ENCODE results near the gene SH3BGR. TPM values are rescaled to one million over a fixed set of nuclear protein-coding genes. Genes with fewer than 3 reads are reported as not detected.

The SH3BGR gene
- total and polyA plus RNA-seq, 12 donors: 87.8 to 243 (median 144) TPM

- WGBS, 2 donors: 75 to 77% methylated on average over 7 of the region's 7 CpGs
- Histone ChIP-seq H3K4me1 (peaks cover 0 to 9% (median 0%) of the 10 kb centered on the region in 9 donors), H3K27ac (no peak overlapping the region), H3K9me3 (no peaks in the 10 kb centered on the region), H3K4me3 (no peak overlapping the region), H3K27me3 (no peaks in the 10 kb centered on the region), H3K36me3 (peaks cover 0 to 11% (median 0%) of the 10 kb centered on the region in 9 donors)
- no peak for DNase-seq
- no peak for TF ChIP-seq CTCF (IDR thresholded peaks at IDR 0.05)
- intact Hi-C loops (cut with DNase I): no loop called here
- peak in 3 of 8 donors; percentile 25 to 49 (median 44) for ATAC-seq
Measured at GRCh38 chr21:39502631-39503030, 50.9 kb downstream of the SH3BGR start.

GRCh38 chr21:39503123-39503762 lies 51.5 kb downstream of the SH3BGR start:
- ATAC-seq: no peak
- H3K27ac ChIP-seq: no peak overlapping the region
- intact Hi-C loops (cut with DNase I): no loop called here

GRCh38 chr21:39504230-39504629 lies 52.5 kb downstream of the SH3BGR start:
- no peaks in the 10 kb centered on the region for H3K27me3 ChIP-seq
- ATAC-seq (peak in 2 of 8 donors; percentile 33 to 40), DNase-seq (no peak)
- intact Hi-C loops (cut with DNase I): no loop called here
- peaks cover 0 to 11% (median 0%) of the 10 kb centered on the region in 9 donors for H3K36me3 ChIP-seq
- WGBS, 2 donors: 59 to 60% methylated on average over 6 of the region's 6 CpGs
- H3K4me3 ChIP-seq: no peak overlapping the region
- no peaks in the 10 kb centered on the region for H3K9me3 ChIP-seq
- H3K4me1 ChIP-seq: peaks cover 0 to 9% (median 0%) of the 10 kb centered on the region in 9 donors
- H3K27ac ChIP-seq: no peak overlapping the region
- no peak for TF ChIP-seq CTCF (IDR thresholded peaks at IDR 0.05)

More at GRCh38 chr21:39503123-39503762, 51.5 kb downstream of the SH3BGR start:
- peaks cover 0 to 11% (median 0%) of the 10 kb centered on the region in 9 donors for H3K36me3 ChIP-seq
- H3K27me3 ChIP-seq: no peaks in the 10 kb centered on the region
- H3K4me3 ChIP-seq: no peak overlapping the region
- H3K4me1 ChIP-seq: peaks cover 0 to 9% (median 0%) of the 10 kb centered on the region in 9 donors
- WGBS, 2 donors: 69 to 74% methylated on average over 1 of the region's 1 CpG
- no peak for TF ChIP-seq CTCF (IDR thresholded peaks at IDR 0.05)
- no peaks in the 10 kb centered on the region for H3K9me3 ChIP-seq
- DNase-seq: no peak

GRCh38 chr21:39510240-39510639 lies 58.5 kb downstream of the SH3BGR start:
- TF ChIP-seq CTCF (IDR thresholded peaks at IDR 0.05): no peak
- ATAC-seq (no peak), DNase-seq (no peak)
- H3K4me3 ChIP-seq: no peak overlapping the region
- H3K27me3 ChIP-seq: no peaks in the 10 kb centered on the region
- intact Hi-C loops (cut with DNase I): loop anchor here in 1 of 10 donors (10.0 kb wide), 1 partner anchor 55 kb away; the partner anchor contains the start of gene SH3BGR
- no peaks in the 10 kb centered on the region for H3K9me3 ChIP-seq
- 91 to 95% methylated on average over 1 of the region's 1 CpG for WGBS, 2 donors
- H3K27ac ChIP-seq: no peak overlapping the region
- peaks cover 0 to 10% (median 0%) of the 10 kb centered on the region in 9 donors for H3K4me1 ChIP-seq
- H3K36me3 ChIP-seq: peaks cover 0 to 10% (median 0%) of the 10 kb centered on the region in 9 donors

All from heart right ventricle (tissue), 16 donors.